Cardiac muscle cell (in vitro differentiated cells and primary cell): ENCODE results near the gene GNE. TPM values are rescaled to one million over a fixed set of nuclear protein-coding genes. Genes with fewer than 3 reads are reported as not detected.
"Not testable (repeated sequence)": the region's sequence is repeated elsewhere in the genome, so short reads cannot be mapped to it uniquely, and the experiment has no call there.

ENCODE experiments used
- DNase-seq, 2 donors: peaks; one replicate each; pipeline versions ENCODE4 v3.0.0 to v3.0.0-alpha.2; 2010 to 2017; ENCODE audit warnings: low read depth in 1 of 2, low spot score in 1 of 2
- H3K27ac ChIP-seq: fragments of 200-600 bp; sonication (generic); 2 replicates; pipeline ENCODE4 v1.5.1; 2016
- H3K27me3 ChIP-seq: fragments of 200-600 bp; sonication (generic); 2 replicates; pipeline ENCODE4 v1.6.0; 2016; ENCODE audit warnings: control low read depth
- H3K36me3 ChIP-seq: fragments of 200-600 bp; sonication (generic); 2 replicates; pipeline ENCODE4 v1.5.1; 2016; ENCODE audit warnings: control low read depth
- H3K4me1 ChIP-seq: fragments of 200-600 bp; sonication (generic); 2 replicates; pipeline ENCODE4 v1.8.1; 2017; ENCODE audit warnings: low read depth, mild to moderate bottlenecking, mixed run types
- H3K4me3 ChIP-seq: fragments of 200-600 bp; sonication (generic); 2 replicates; pipeline ENCODE4 v1.5.1; 2016; ENCODE audit warnings: mild to moderate bottlenecking
- H3K9me3 ChIP-seq: fragments of 200-600 bp; sonication (generic); 2 replicates; pipeline ENCODE4 v1.5.1; 2017; ENCODE audit warnings: low read depth, mild to moderate bottlenecking, control low read depth
- CTCF ChIP-seq: IDR thresholded peaks from 2 replicates; pipeline ENCODE4 v1.5.1; 2012; ENCODE audit warnings: low read depth, mild to moderate bottlenecking, low read length
- polyA plus RNA-seq: library from polyadenylated mRNA; unstranded; fragments of >200 nt; fragmentation: Nextera tagmentation; extraction: Ambion mirVana; gene quantifications from 2 replicates; pipeline ENCODE4 v1.2.1, GENCODE V29; 2016
- total RNA-seq: library from RNA; depleted of rRNA; stranded (reverse); fragments of >200 nt; gene quantifications from 2 replicates; pipeline ENCODE4 v1.2.3, GENCODE V29; 2016

GNE gene
- total and polyA plus RNA-seq, 2 experiments from 2014 or later, result 3.6 to 9.5 TPM

- TF ChIP-seq CTCF, result no peak
- DNase-seq, result no peak
- H3K27ac ChIP-seq, result no peak overlapping the region
- no peaks in the 10 kb centered on the region for H3K9me3 ChIP-seq
- no peaks in the 10 kb centered on the region for H3K4me1 ChIP-seq
- H3K27me3 ChIP-seq, result no peaks in the 10 kb centered on the region
- no peak overlapping the region for H3K4me3 ChIP-seq
- no peaks in the 10 kb centered on the region for H3K36me3 ChIP-seq
Measured at GRCh38 chr9:36280989-36281388, 22.7 kb upstream of the GNE start.

DNA sequence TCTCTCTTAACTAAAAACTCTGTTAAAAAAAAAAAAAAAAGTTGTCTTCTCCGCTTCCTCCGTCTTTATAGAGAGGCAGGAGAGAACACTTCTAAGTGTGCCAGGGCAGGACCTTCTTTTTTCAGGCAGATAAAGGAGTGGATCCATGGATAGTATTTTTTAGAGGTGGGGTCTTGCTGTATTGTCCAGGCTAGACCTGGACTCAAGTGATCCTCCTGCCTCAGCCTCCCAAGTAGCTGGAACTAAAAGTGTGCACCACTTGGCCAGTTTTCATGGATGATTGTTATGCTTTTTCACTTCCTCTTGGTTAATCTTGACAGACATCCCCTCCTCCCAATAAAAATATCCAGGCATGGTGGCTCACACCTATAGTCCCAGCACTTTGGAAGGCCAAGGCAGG, 20.0 kb upstream of the GNE start:
- no peaks in the 10 kb centered on the region for H3K9me3 ChIP-seq
- no peak overlapping the region for H3K4me3 ChIP-seq
- no peaks in the 10 kb centered on the region for H3K4me1 ChIP-seq
- no peaks in the 10 kb centered on the region for H3K27me3 ChIP-seq
- H3K36me3 ChIP-seq, result no peaks in the 10 kb centered on the region
- DNase-seq, result no peak
- no peak for TF ChIP-seq CTCF
- no peak overlapping the region for H3K27ac ChIP-seq

GRCh38 chr9:36276781-36277181, 18.5 kb upstream of the GNE start:
- no peak for TF ChIP-seq CTCF
- H3K4me1 ChIP-seq, result no peaks in the 10 kb centered on the region
- H3K9me3 ChIP-seq, result no peaks in the 10 kb centered on the region
- no peaks in the 10 kb centered on the region for H3K36me3 ChIP-seq
- no peak overlapping the region for H3K4me3 ChIP-seq
- peak; percentile 5 to 86 for DNase-seq
- H3K27me3 ChIP-seq, result no peaks in the 10 kb centered on the region
- H3K27ac ChIP-seq, result no peak overlapping the region

DNA sequence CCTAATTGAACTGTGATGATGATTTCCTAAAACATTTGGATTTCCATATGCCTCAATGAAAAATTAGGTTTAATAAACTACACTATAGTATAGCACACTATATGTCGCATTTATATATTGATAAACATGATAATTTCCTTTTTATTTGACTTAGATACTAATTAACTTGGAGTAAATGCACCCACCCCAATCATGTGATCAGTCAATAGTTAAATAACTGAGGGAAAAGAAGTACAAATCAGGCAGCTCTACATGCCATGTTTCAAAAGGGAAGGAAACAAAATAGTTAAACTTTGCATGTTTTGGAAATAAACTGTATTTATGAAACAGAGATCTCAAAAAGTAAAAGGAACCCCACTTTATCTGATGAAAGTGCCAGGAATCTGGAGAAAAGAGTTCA, 18.0 kb upstream of the GNE start:
- Histone ChIP-seq H3K9me3 (no peaks in the 10 kb centered on the region), H3K4me3 (no peak overlapping the region), H3K27ac (no peak overlapping the region), H3K27me3 (no peaks in the 10 kb centered on the region), H3K36me3 (no peaks in the 10 kb centered on the region), H3K4me1 (no peaks in the 10 kb centered on the region)
- TF ChIP-seq CTCF, result no peak
- DNase-seq, result no peak

- H3K27me3 ChIP-seq, result no peaks in the 10 kb centered on the region
- no peak overlapping the region for H3K4me3 ChIP-seq
- no peak for TF ChIP-seq CTCF
- H3K4me1 ChIP-seq, result no peaks in the 10 kb centered on the region
- H3K36me3 ChIP-seq, result no peaks in the 10 kb centered on the region
- H3K9me3 ChIP-seq, result no peaks in the 10 kb centered on the region
- no peak overlapping the region for H3K27ac ChIP-seq
- no peak for DNase-seq
Measured at GRCh38 chr9:36275060-36275459, 16.8 kb upstream of the GNE start.

- H3K4me3 ChIP-seq, H3K9me3 ChIP-seq, H3K36me3 ChIP-seq, H3K4me1 ChIP-seq, DNase-seq, H3K27me3 ChIP-seq, H3K27ac ChIP-seq: not testable (repeated sequence)
Measured at GRCh38 chr9:36273354-36273753, 15.1 kb upstream of the GNE start.
